HCEC 1CT (cell line): Measurements from ENCODE around the gene SLC30A7.

Experiments used
- DNase-seq: peaks from one replicate; pipeline ENCODE4 v3.0.0-alpha.2; 2017

SLC30A7 gene

DNA sequence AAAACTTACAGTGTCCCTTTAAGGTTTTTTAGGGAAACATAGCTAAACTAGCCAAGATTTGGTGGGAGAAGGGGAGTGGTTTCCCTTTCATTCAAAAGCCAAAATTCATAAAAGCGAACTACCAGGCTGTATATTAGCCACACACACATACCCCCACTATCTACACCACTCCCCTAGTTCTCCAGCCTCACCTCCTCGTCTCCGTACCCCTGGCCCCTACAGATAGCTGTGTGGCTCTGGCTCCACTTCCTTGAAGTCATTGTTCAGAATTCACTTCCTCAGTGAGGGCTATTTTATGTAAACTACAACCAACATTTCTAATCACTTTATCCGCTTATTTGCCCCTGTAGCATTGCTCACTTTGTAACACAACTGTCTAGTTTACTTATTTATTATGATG is 135.0 kb downstream of the SLC30A7 start:
- no peak for DNase-seq
